8988T (cell line): ENCODE results near the gene ZDHHC22.

ENCODE experiments used
- DNase-seq: peaks from one replicate; pipeline ENCODE4 v3.0.0; 2011

The ZDHHC22 gene

GRCh38 chr14:77155083-77155482, 13.5 kb upstream of the ZDHHC22 start:
- no peak for DNase-seq

GRCh38 chr14:77154421-77154820, 12.8 kb upstream of the ZDHHC22 start:
- DNase-seq, result no peak

DNA sequence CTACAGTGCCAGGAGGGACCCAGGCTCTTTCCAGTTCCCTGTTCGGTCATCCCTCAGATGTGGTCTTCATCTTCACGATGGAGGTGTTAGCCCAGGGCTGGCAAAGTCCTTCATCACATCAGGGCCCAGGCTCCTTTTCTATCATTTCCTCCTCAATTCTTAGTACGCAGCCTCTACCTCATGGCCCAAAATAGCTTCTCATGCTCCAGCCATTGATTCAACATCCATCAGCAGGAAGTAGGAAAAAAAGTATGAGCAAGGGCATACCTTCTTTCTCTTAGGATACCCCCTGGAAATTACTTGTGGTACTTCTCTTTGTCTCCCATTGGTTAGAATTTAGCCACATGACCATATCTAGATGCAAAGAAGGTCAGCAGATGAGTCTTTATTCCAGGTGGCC, 12.2 kb upstream of the ZDHHC22 start:
- DNase-seq, result no peak

DNA sequence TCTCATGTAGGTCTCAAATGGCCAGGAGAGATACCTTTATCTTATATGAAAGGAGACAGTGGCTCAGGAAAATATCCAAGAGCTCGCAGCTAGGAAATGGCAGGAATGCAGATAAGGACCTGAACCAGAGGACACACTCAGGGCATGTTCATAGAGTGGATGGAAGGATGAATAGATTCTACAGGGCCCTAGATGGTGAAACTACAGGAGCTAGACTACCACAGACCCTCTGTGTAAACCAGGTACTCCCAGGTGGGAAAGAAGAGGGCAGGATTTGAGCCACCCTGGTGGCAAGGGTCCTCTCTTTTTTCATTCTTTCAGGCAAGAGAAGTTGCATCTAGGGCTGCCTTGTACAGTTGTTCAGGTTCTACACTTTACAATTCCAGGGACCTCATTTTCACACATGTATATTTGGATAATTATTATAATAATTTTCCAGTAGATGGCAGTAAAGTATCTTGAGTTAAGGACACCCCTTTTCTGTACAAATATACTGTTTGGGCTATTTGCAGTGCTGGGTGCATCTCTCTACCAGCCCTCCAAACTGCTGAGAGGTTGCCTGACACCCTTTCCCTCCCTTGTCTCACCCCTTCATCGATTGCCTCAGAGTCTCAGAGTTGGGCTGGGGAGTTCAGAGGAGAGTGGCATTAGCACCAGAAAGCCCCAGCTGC, 10.5 kb upstream of the ZDHHC22 start:
- DNase-seq, result no peak

- no peak for DNase-seq
These were observed 9.7 kb upstream of the ZDHHC22 start for GRCh38 chr14:77151245-77151644.

DNA sequence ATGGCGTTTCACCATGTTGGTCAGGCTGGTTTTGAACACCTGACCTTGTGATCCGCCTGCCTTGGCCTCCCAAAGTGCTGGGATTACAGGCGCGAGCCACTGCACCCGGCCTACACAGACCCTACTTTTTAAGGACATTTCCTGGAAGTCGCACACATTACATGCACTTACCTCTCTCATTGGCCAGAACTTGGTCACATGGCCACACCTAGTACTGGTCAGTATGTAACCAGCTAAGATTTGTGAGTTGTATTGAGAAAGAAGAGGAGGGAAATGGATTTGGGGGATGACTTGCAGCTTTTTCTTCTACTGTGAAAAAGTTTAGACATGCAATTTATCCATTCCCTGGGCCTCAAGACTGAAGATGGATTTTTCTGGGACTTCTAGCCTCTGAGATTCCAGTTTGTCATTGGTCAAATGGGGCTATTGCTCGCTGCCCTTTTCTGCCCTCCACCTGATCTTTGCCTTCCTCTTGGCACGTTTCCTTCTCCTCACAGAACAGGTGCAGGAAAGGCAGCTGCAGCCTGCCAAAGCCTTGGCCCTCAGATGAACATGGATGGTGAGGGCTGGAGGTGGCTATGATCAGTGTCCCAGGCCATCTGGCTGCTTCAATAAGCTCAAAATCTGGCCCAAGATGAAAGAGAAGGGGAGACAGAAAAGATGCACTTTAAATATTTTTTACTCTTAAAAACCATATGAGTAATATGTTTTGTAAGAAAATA, 7.1 kb upstream of the ZDHHC22 start:
- DNase-seq, result no peak

- no peak for DNase-seq
These were observed 4.6 kb upstream of the ZDHHC22 start for GRCh38 chr14:77145975-77146740.

DNA sequence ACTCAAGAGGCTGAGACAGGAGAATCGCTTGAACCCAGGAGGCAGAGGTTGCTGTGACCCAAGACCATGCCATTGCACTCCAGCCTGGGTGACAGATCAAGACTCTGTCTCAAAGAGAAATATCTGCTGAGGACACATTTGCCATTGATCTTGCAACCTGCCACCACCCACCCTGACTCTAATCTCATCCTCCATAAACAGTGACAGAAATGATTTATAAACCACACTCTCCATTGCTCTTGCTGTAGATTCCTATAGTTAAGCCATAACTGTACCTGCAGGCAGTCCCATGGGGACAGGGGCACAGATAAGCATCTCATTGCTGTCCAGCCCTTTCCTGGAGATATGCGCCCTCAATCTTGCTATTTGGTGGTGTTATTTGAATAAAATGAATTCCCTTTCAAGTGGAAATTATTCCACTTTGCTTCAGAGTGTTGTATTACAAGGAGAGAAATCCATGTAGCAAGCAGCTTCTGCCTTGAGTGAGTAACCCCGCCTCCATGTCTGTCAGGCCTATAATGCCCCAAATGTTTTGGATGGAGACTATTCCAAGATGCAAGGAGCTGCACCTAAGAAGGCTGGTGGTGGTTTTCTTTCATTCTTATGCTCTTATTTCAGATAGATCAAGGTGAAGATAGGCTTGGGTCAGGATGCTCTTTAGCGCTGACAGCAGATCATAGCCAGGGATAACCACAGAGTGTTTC, 3.0 kb upstream of the ZDHHC22 start:
- no peak for DNase-seq

GRCh38 chr14:77143071-77143470, 1.5 kb upstream of the ZDHHC22 start:
- DNase-seq, result no peak

- no peak for DNase-seq
These were observed 612 bp upstream of the ZDHHC22 start for GRCh38 chr14:77142005-77142800.

- DNase-seq, result no peak
These were observed 1.0 kb downstream of the ZDHHC22 start for GRCh38 chr14:77140359-77141213.

GRCh38 chr14:77139540-77140358, 1.8 kb downstream of the ZDHHC22 start:
- peak; percentile 86 for DNase-seq

DNA sequence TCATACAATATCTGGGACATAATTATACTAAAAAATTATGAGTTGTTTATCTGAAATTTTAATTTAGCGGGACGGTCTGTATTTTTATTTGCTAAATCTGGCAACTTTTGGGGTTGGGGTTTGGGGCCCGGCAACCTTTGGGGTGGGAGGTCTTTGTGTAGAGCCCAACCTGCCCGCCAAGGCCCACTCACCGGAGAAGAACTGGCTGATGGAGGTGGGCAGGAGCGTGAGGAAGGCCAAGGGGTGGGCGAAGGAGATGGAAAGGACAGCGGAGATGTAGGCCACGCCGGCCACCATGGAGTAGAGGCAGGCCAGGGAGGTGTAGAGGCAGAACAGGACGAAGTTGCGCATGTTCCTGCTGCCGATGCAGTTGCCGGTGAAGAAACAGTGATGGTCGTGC, 2.6 kb downstream of the ZDHHC22 start:
- no peak for DNase-seq

GRCh38 chr14:77133720-77134338, 7.8 kb downstream of the ZDHHC22 start:
- no peak for DNase-seq

GRCh38 chr14:77131871-77132486, 9.6 kb downstream of the ZDHHC22 start:
- DNase-seq, result no peak

DNA sequence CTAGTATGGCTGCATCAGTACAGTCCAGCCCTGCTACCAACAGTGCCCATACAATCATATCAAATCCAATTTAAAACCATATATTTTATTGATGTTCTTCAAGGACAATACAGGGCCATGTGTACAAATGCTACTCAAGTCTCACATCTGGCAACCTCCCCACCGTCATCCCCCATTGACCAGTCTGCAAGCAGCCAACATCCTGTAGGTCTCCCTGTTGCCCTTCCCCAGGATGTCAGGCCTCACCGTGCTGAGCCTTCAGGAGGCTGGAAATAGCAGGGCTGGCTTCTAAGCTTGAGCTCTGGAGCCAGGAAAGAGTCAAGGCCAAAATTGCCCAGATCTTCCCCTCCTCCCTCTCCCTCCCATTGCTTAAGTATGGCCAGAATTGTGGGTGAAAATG, 10.4 kb downstream of the ZDHHC22 start:
- DNase-seq, result no peak

GRCh38 chr14:77130386-77130785, 11.2 kb downstream of the ZDHHC22 start:
- no peak for DNase-seq

DNA sequence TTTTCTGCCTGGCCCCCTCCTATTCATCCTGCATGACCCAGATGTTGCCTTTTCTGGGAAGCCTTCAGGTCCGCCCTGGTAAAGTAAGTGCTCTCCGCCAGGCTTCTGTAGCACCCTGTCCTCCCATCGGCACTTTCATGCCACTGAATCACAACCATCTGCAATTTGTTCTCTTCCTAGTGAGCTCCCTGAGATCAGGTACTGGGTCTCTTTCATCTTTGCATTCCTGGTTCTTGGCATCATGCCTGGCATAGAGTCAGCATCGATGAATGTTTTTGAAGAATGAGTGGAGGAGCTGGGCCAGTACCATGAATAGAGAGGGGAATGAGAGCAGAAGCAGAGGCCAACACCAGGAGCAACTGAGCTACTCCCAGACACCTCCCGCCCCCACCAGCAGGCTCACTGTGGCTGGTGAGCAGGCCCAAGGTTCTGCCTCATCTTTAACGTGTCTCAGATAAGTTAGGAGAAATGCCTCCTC, 13.1 kb downstream of the ZDHHC22 start:
- DNase-seq, result no peak

DNA sequence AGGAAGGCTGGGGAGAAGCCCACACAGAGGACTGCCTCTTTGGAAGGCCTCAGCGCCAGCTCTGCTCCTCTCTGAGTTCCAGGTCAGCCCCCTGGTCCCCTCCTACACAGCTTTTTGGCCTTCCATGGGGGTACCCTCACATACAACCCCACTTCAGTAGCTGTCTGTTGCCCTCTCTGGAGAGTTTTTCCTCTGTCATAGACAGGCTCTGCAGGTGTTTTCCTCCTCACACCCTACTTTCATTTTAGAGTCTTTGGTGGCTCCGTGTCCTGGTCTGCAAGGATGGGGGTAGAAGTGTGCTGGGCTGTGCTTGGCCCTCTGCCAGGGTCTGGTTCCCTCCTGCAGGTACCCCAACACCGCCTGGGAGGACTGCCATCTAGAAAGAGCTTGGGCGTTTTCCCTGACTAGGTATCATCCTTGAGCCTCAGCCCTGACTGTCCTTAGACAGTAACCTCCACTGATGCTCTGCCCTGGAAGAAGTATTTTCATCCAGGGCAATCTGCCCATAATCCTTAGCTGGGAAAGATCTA, 15.1 kb downstream of the ZDHHC22 start:
- no peak for DNase-seq
